SK-N-MC (cell line): Measurements from ENCODE around the gene NMNAT2.

Source experiments
- EZH2 ChIP-seq: fragments of 200-600 bp; sonication (generic); IDR thresholded peaks from one replicate; pipeline ENCODE4 v1.6.1; 2017; ENCODE audit warnings: antibody characterized with exemption
- FOXP2 ChIP-seq: optimal IDR thresholded peaks from 2 replicates; pipeline ENCODE3; 2011; ENCODE audit warnings: mild to moderate bottlenecking, moderate library complexity; ENCODE audit not compliant: insufficient read depth; ENCODE audit errors: extremely low read length, control extremely low read depth
- POLR2AphosphoS5 ChIP-seq: IDR thresholded peaks from 2 replicates; pipeline ENCODE4 v1.6.1; 2012; ENCODE audit warnings: mild to moderate bottlenecking, low read depth, low read length, borderline replicate concordance

DNA sequence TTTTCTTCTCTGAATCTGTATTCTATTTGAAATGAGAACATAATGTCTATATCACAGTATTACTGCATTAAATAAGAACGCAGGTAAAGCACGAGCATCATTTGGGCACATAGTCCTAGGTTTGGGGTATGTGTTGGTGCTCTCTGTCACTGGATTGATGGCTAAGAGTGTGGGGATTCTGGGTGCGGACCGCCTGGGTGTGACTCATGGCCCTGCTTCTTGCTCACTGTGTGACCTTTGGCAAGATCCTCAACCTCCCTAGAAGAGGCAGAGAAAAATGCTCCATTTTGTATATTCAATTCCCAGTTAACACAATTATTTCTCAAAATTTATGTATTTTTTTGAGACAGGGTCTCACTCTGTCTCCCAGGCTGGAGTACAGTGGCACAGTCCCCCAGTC lies 132.4 kb downstream of the NMNAT2 start:
- TF ChIP-seq POLR2AphosphoS5 (no peak), EZH2 (no peak), FOXP2 (no peak)
